HG02840 (cell line): ENCODE data around the gene SNAI3.

ENCODE experiments used
- ATAC-seq: cut with Tn5 transposase; IDR thresholded peaks from one replicate; pipeline ENCODE4 v1.9.1; 2021; ENCODE audit warnings: mild to moderate bottlenecking, moderate library complexity, moderate number of reproducible peaks; ENCODE audit not compliant: unreplicated experiment, low FRiP score

SNAI3 gene

DNA sequence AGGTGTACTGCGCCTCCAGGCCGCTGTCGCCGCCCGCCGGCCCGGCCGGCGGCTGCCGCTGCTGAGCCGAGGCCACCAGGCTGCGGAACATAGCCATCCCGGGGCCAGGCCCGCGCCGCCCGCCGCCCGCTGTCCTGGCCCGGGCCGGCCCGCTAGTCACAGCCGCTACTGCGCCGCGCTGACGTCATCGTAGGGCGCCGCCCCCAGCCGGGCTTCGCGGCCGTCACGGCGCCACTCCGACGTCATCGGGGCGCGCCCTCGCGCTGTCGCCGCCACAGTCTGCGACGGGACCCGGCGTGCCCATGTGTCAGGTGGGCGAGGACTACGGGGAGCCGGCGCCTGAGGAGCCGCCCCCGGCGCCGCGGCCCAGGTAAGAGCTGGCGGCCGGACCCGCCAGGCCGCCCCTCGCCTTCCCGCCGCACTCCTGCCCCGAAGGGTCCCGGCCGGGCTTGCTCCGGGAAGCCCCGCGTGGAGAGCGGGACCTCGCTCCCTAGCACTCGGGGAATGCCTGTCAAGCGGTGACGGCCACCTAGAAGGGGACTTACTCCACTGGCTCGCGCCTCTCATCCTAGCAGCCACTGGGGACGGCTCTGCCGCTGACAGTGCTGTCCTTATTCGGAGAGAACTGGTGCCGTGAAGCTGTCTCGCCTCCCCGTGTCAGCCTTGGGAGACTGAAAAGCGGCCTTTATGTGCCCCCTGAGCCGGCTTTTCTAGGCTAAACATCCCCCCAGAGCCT lies 20.1 kb upstream of the SNAI3 start, which contains the start of the genes CTU2 and RNF166:
Gene CTU2, plus strand, starts transcription at position 275 of the 736 bp plus-strand sequence. Its CDS starts 28 bp downstream, at position 303.
Gene RNF166, minus strand, starts transcription at position 180 of the 736 bp plus-strand sequence. Its CDS starts 83 bp downstream, at position 97.
- ATAC-seq, result peak; percentile 66

DNA sequence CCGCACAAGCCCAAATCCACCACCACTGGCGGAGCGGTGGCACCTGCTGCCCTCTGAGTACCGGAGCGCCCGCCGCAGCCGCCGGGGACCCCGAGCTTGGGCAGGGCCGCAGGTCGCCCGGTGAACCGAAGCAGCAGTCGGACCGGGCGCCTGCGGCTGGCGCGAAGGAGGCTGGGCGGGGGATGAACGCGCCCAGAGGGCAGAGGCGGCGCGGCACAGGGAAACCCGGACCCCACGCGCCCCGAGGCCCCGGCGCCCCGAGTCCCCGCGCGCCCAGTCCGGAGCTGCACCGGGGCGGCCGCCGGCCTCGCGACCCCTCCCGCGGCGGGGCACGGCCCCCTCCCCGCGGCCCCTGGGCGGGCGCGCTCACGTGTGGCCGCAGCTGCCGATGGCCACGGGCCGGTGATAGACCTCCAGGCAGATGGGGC lies 19.5 kb upstream of the SNAI3 start:
- ATAC-seq, result peak; percentile 19

DNA sequence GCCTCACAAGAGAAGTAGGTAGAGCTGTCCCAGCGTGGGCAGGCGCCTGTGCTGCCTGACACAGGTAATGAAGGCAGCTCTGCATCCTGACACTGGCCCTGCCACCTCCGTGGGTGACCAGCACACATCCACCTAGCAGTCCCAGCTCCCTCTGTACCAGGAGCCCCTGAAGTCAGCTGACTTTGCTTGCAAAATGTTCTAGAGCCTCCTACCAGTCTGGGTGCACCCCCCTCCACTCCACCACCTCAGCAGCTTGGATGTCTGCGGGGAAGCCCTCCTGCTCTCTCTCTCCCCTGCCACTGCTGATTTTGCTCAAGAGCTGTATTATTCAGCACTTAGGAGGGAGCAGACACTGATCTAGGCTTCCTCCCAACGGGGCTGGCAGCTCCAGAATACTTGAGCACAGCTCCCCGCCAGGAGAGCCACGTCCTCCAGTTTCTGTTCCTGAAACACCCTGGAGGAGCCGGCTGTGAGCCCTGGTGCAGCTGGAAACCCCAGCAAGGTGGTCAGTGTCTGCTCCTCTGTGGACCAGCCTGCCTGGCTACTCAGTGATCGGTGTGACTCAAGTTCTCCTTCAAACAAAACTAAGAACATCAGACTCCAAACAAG lies 18.9 kb upstream of the SNAI3 start:
- no peak for ATAC-seq

DNA sequence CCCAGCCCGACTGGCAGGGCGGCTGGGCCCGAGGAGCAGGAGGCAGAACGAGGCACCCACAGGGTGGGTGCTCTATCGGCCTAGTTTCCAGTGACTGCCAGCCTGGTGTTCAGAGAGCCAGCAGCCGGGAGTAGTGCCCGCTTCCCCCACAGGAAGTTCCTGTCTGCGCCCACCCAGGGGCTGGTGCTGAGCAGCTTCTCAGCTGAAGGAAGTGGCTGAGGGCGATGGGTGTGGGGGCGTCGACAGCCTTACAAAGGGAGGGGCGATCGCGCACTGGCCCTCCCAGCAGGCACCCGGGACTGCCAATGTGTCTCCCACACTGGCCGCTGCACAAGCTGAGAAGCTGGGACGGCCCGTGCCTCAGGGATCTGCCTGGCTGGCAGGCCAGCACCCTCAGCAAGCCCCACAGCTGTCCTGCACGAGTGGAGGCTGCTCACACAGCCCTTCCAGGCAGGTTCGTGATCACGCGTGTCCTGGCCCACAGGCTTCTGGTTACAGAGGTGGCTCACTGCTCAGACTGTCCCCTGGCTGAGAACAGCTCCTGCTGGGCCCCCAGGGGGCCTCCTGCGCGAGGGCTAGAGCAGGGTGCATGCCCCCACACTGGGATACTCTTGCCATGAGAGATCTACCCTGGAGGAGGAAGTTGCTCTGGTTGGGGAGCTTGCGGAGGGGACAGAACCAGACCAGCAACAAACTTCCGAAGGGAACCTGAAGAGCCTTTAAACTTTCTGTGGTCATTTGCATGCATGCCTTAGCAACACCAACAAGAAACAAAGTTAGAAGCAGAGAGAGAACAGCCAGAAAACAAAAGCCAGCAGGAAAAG lies 17.4 kb upstream of the SNAI3 start:
- ATAC-seq, result no peak

DNA sequence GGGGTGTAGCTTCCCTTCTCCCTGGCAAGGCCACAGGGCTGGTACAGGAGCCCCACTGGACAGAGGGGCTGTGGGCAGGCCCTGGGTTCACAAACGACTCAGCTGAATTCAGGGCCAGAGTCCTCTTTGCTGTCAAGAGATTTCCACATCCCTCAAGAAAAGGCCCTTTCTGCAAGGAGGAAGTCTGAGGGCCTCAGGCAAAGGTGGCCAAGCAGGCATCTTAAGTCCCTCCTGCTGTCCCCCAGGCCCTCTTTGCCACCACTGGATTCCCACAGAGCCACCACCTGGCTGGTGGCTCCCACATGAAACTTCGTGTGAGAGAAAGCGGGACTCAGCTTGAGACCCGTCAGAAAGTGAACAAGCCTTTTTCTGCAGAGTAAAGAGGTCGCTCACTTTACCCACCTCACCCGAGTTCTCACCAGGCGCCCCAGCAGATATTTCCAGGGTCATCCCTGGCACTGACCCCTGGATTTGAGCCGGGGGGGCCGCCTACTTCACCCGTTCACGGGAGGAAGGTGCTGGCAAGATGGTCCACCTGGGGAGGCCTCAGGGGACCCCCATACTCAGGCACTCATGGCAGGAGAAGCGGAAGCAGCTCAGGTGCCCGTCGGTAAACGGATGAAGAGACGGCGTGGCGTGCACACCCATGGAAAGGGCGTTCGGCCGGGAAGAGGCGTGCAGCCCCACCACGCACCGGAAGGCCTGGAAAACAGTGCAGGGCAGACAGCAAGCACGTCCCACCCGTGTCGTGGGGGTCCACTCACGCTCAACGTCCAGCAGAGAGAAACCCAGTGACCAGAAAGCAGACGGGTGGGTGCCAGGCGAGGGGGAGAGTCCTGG lies 16.3 kb upstream of the SNAI3 start:
- ATAC-seq, result no peak

DNA sequence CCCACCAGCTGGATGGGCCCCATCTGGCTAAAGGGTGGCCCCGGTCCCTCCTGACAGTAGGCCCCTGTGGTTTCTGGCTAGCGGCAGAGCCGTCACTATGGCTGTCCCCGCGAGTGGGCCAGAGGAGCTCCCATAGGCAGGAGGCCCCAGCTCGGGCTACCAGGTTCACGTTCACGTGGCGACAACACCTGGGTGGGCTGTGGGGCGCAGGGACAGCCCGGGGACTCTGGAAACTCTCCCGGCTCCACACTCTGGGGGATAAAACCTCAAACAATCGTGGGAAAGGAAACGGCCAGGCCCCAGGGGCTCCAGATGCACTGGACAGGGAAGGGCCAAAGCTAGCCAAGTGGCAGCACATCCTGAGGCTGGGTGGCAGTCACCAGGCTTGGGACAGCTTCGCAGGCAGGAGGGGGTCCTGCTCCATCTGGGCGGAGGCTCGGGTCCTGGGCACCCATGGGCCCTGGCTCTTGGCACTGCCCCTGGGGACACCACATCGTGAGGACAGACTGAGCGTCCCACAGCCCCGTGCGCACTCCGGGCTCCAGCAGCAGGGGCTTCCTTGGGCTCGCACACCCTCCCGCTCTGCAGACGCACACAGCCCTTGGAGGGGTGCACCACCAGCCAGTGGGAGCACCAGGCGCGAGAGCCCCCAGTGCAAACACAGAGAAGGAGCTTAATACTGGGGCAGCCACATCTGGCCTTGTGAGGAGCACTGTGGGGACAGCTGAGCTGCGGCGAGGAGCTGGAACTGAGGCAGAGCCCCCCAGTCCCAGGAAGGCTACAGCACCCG lies 15.5 kb upstream of the SNAI3 start:
- ATAC-seq, result no peak

DNA sequence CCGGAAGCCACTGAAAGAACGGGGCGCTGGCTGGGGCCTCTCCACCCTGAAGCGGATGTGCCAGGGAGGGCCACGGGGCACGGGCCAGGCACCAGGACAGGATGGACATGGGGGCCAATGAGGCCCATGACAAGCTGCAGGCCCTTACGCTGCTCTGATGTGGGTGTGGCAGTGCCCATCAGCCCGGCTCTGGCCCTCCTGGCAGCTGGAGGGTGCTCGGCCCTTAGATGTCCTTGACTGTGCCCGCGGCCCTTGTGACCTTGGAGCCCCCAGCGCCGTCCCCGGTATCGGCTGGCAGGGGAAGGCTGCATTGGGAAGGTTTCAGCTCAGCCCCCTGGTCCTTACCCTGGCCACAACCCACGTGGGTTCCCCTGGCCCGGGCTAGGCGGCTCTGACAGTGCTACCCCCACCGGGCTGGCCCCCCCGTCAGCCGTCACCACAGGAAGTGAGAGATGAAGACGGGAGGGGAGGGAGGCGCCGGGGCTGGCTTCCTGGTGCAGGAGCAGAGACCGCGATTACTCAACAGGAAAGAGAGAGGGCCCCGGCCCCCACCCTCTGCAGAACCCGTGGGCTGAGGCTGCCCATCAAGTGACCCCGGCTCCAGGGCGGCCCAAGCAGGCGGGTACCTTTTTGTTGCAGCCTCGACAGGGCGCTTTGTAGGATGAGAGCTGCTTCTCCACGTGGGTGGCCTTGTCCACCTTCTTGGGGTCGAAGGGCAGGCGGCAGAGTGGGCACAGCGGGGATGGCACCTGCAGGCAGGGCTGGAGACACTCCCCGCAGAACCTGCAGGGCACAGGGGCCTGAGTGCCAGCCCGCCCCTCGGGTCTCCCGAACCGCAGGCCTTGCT lies 14.6 kb upstream of the SNAI3 start:
- peak; percentile 52 for ATAC-seq

DNA sequence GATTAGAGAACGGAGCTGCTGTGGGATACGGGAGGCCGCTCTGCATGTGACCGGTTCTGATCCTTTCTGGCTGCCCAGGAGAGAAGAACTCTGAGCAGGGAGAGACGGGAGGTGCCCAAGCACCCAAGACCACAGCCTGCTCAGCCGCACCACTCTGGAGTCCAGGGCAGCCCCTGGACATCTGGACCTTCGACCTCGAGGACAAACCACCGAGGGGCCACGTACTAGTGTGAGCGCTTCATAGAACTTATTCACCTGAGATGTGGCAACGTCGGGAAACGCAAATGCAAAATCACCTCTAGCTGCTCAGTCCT lies 14.0 kb upstream of the SNAI3 start:
- no peak for ATAC-seq

DNA sequence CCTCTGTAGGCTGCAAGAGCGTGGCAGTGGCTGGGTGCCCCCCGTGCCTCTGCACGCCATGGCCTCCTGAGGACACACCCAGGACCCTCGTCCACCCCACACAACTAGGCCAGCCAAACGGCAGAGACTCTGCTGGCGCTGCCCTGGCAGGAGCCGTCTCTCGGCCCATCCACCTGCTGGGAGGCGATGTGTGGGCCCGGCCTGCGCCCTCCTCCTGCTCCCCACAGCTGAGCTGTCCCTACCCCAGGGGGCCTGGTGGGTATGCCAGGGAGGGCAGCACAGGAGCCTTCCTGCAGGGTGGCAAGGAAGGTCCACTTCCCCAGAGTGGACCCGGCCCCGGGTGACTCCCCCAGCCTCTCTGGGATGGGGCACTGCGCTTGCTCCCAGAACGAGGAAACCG lies 12.9 kb upstream of the SNAI3 start:
- ATAC-seq, result no peak

DNA sequence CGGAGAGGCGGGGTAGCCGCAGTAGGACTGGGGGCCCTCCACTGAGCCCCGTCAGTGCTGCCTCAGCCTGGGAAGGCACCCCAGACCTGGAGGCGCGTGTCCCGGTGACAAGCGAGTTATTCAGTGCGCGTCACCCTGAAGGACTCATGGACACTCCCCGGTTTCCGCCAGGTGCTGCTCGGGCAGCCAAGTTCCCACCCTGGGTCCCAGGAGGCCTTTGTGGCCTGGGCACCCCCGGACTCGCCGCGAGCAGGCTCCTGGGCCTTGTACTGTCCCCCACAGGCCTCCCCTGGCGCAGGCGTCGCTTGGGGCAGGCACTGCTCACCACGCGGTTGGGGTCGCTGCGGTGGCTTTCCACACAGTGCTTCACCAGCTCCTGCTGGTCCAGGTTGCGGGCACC lies 12.3 kb upstream of the SNAI3 start:
- ATAC-seq, result no peak

DNA sequence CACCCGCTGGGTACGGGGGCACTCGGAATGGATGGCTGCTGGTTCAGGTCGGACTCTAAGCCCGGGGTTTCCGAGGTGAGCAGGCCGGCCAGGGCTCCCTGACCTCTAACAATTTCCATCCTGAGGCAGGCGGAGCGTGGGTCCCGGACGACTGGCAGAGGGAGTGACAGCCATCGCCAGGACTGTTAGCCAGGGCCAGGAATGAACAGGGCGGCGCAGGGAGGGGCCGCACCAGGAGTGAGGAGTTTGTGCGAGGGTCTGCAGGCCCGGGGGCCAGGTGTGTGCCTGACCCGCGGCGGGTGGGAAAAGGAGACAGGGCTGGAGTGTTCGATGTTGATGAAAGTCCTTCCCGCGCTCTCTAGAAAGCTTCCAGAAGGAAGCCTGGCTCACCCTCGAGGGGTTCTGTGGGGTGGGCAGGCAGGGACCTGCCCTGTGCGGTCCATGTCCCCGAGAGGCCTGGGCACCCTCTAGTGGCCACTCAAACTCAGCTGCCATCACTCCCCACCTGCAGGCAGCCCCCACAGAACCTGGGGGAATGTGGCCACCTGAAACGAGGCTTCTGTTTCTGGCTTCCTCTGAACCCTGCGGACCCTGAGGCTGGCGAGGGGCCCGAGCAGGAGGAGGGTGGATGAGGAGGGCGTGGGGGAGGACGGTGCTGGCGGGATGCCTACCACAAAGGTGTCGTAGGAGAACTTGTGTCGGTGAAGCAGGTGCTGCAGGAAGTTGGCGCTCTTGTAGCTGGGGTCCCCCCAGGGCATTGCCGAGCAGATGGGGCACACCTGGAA lies 11.7 kb upstream of the SNAI3 start:
- ATAC-seq, result no peak

DNA sequence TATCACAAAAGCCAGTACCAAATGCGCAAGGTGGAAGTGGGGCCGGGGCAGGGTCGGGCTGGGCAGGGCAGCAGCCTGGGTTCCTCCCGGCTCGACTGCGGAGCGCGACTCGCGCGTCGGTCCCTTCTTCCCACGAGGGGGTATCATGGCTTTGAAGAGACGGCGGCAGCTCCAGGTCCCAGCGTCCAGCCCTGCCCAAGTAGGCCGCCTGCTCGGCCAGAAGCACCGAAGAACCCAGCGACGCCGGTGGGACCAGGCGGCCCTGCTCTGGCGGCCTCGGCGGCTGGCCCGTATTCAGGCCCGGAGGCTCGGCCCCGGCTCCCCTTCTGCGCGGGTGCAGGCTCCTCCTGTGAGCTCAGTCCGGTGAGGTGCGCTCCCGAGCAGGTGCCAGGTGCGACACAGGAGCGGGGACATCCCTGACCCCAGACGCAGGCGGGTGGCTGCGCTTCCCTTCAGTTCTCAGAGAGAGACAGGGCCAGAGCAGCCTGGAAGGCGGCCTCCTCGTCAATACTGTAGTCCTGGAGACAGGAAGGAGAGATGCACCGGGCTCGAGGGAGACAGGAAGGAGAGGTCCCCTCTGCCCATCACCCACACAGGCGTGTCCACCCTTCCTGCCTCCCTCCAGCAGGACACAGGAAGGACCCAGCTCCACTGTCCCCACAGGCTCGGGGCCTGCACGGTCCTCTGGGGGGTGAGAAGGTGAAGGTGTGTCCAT lies 11.0 kb upstream of the SNAI3 start:
- ATAC-seq, result no peak

DNA sequence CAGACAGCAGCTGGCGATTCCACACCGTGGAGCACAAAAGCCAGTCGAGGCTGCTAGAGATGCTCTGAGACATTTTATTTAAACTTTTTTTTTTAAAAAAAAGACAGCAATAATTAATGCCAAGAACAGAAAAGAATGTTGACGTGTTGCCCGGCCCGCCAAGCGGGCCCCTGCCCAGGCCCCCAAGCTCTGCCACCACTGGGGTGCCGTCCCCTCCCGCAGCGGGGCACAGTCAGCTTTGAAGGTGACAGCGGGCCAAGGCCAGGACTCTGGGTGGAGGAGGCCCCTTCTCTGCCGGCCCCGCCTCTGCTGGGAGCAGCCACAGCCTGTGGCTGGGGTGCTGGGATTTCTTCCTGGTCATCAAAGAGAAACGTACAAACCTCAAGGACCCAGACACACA lies 10.1 kb upstream of the SNAI3 start:
- ATAC-seq, result no peak

DNA sequence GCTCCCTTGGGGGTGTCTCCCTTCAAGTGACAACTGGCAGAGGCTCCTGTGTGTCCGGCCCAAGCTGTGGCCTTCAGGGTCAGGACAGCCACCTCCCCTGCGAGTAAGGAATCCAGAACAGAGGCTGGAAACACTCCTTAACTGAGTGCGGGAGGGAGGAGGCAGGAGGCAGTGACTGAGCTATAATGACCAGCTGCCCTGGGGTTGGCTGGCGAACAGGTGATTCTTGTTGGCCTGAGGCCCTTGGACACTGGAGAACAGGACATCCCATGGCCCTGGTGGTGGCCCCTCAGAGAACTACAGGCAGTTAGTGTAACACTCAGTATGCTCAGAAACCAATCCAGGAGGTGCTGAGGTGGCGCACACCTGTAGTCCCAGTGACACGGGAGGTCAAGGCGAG lies 9.4 kb upstream of the SNAI3 start:
- ATAC-seq, result no peak

DNA sequence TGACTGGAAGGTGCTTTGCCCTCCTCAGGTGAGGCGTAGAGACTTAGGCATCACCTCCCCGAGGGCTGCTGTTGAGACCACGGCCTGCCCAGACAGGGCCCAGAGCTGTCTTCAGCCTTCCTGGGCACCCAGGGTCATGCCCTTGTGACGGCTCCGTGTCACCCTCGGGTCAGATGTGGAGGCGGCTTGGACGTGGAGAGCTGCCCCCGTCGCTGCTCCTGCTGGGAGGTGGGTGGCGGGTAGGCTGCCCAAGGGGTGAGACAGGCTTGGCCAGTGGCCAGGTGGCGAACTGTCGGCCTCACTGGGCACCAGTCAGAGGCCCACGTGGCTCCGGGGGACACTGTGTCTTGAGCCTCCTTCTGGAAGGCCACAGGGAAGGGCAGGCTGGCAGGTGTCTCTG lies 8.9 kb upstream of the SNAI3 start:
- ATAC-seq, result no peak

DNA sequence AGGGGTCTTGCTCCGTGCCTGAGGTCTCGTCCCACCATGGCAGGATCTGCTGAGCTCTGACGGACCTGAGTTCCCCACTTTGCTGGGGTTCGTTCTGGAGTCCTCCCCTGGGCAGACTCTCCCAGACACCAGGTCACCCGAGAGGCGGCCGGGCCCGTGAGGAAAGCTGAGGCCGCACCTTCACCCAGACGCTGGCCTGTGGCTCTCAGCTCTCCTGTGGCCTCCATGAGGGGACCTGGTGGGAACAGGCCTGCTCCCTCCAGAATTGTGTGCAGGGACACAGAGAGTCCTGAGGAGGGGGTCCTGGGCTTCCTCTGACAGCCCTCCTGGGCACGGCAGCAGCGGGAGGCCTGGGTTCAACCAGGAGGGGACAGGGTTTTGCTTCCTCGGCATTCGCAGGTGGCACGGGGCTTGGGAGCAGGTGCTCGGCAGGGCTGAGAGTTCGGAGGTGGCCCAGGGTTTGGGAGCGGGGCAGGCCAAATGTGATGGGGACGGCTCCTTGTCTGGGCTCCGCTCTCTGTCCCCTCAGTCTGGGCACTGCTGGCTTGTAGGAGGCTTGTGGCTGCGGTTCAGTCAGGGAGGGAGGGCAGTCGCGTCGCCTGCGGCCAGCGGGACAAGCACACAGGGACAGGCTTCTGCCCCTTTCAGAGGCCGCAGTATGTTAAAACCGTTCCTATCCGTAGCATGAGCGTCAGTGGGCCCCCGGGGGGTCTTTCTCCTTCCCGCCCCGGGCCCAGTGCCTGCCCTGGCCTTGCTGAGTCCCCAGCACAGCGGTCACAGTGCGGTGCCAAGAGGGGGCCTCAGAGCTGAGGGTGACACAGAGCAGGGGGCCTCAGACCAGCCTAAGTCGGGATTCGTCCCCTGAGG lies 8.1 kb upstream of the SNAI3 start:
- ATAC-seq, result no peak
